ENCODE data around the gene TNFAIP2. TPM values are rescaled to one million over a fixed set of nuclear protein-coding genes. Genes with fewer than 3 reads are reported as not detected.

Gene TNFAIP2
- total and polyA plus RNA-seq, 2 experiments from 2014 or later = 9.9 to 14.1 TPM

DNA sequence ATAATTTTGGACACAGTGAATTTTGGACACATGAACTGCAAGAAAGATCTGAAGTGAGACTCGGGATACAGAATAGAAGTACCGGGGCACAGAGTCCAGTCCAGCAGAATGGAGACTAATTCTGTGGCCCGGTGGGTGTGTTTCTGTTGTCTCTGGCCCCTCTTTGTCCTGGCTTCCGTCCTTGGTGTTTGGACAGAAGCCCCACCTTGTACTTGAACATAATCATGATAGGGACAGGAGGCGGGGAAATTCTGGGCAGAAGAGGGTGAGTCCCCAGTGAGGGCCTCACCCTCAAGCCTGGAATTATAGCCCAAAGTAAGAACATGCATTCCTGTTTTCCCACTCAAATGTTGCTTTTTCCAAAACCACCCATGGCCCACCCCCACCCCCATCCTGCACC lies 39.9 kb downstream of the TNFAIP2 start:
- Histone ChIP-seq H4K20me1 (replicated peaks; ENCODE audit: insufficient read depth) (no peaks in the 10 kb centered on the region), H3K4me2 (no peak overlapping the region), H3K79me2 (replicated peaks; ENCODE audit: insufficient read depth) (no peaks in the 10 kb centered on the region), H3K27ac (ENCODE audit: low read depth) (no peak overlapping the region), H3K27me3 (ENCODE audit: insufficient read depth) (no peaks in the 10 kb centered on the region), H2AFZ (no peak overlapping the region), H3K4me3 (no peak overlapping the region), H3K9me2 (ENCODE audit: insufficient read depth) (no peaks in the 10 kb centered on the region), H3F3A (replicated peaks; ENCODE audit: low read depth) (no peaks in the 10 kb centered on the region), H3K36me3 (ENCODE audit: insufficient read depth) (no peaks in the 10 kb centered on the region; the same call in 1 of the 2 replicates), H3K4me1 (ENCODE audit: insufficient read depth) (no peaks in the 10 kb centered on the region)
- TF ChIP-seq JUNB (IDR thresholded peaks at IDR 0.05; ENCODE audit: unreplicated experiment) (no peak), ZNF114 (CRISPR knock-in tag; IDR thresholded peaks at IDR 0.05) (no peak), STAT1 (IDR thresholded peaks at IDR 0.05; ENCODE audit: unreplicated experiment) (no peak), EZH2phosphoT487 (IDR thresholded peaks at IDR 0.05; ENCODE audit: unreplicated experiment) (no peak)
- TF ChIP-seq, protein P1, sequence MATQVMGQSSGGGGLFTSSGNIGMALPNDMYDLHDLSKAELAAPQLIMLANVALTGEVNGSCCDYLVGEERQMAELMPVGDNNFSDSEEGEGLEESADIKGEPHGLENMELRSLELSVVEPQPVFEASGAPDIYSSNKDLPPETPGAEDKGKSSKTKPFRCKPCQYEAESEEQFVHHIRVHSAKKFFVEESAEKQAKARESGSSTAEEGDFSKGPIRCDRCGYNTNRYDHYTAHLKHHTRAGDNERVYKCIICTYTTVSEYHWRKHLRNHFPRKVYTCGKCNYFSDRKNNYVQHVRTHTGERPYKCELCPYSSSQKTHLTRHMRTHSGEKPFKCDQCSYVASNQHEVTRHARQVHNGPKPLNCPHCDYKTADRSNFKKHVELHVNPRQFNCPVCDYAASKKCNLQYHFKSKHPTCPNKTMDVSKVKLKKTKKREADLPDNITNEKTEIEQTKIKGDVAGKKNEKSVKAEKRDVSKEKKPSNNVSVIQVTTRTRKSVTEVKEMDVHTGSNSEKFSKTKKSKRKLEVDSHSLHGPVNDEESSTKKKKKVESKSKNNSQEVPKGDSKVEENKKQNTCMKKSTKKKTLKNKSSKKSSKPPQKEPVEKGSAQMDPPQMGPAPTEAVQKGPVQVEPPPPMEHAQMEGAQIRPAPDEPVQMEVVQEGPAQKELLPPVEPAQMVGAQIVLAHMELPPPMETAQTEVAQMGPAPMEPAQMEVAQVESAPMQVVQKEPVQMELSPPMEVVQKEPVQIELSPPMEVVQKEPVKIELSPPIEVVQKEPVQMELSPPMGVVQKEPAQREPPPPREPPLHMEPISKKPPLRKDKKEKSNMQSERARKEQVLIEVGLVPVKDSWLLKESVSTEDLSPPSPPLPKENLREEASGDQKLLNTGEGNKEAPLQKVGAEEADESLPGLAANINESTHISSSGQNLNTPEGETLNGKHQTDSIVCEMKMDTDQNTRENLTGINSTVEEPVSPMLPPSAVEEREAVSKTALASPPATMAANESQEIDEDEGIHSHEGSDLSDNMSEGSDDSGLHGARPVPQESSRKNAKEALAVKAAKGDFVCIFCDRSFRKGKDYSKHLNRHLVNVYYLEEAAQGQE (IDR thresholded peaks at IDR 0.05; ENCODE audit: unreplicated experiment) = no peak
- H3K4me3 Mint-ChIP-seq = no peak overlapping the region
- no peak overlapping the region for H3K27ac Mint-ChIP-seq
- ATAC-seq (no peak), DNase-seq (ENCODE audit: low spot score) (no peak)
- H3K9me3 Mint-ChIP-seq = peaks cover 59% of the 10 kb centered on the region
- peaks cover 10% of the 10 kb centered on the region for H3K27me3 Mint-ChIP-seq (ENCODE audit: insufficient read depth, low read depth, poor library complexity)
- peaks cover 20% of the 10 kb centered on the region for H3K36me3 Mint-ChIP-seq (ENCODE audit: low read depth)
- no peaks in the 10 kb centered on the region; the same call in 2 of the 3 replicates for H3K4me1 Mint-ChIP-seq

DNA sequence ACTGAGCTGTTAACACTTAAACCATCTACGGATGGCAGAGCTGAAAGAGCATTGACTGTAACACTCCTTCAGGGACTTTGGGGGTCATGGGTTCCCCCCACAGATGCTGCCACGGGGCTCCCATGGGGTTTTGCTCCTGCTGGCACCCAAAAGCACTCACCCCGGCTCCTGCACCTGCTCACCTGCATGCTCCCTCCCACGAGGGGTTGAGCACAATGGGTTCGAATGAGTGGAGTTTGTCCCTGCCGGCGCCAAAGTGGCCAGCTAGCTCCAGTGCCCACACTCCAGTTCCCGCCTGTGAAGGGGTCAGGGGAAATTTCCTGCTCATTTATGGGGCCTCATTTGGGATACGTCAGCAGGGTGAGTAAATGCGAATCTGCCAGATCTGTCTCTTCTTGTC lies 40.7 kb downstream of the TNFAIP2 start:
- Histone ChIP-seq H3K27ac (ENCODE audit: low read depth) (no peak overlapping the region), H3K36me3 (ENCODE audit: insufficient read depth) (no peaks in the 10 kb centered on the region; the same call in 1 of the 2 replicates), H4K20me1 (replicated peaks; ENCODE audit: insufficient read depth) (no peaks in the 10 kb centered on the region), H3F3A (replicated peaks; ENCODE audit: low read depth) (no peaks in the 10 kb centered on the region), H3K9me2 (ENCODE audit: insufficient read depth) (no peaks in the 10 kb centered on the region), H2AFZ (no peak overlapping the region), H3K79me2 (replicated peaks; ENCODE audit: insufficient read depth) (no peaks in the 10 kb centered on the region), H3K4me1 (ENCODE audit: insufficient read depth) (no peaks in the 10 kb centered on the region), H3K27me3 (ENCODE audit: insufficient read depth) (no peaks in the 10 kb centered on the region), H3K4me2 (no peak overlapping the region), H3K4me3 (no peak overlapping the region)
- Mint-ChIP-seq H3K9me3 (peaks cover 67% of the 10 kb centered on the region), H3K36me3 (ENCODE audit: low read depth) (peaks cover 26% of the 10 kb centered on the region), H3K27me3 (ENCODE audit: insufficient read depth, low read depth, poor library complexity) (peaks cover 10% of the 10 kb centered on the region), H3K4me1 (no peaks in the 10 kb centered on the region; the same call in 2 of the 3 replicates), H3K27ac (no peak overlapping the region), H3K4me3 (no peak overlapping the region)
- DNase-seq (ENCODE audit: low spot score) = no peak
- no peak for ATAC-seq
- TF ChIP-seq POLR2AphosphoS5 (IDR thresholded peaks at IDR 0.05; ENCODE audit: low read depth) (no peak), ZNF331 (CRISPR knock-in tag; IDR thresholded peaks at IDR 0.05; ENCODE audit: low read depth) (no peak), STAT1 (IDR thresholded peaks at IDR 0.05; ENCODE audit: unreplicated experiment) (no peak), NANOG (IDR thresholded peaks at IDR 0.05; ENCODE audit: borderline replicate concordance) (no peak), JUNB (IDR thresholded peaks at IDR 0.05; ENCODE audit: unreplicated experiment) (no peak)
- TF ChIP-seq, protein P1 (IDR thresholded peaks at IDR 0.05; ENCODE audit: unreplicated experiment) = no peak
- TF ChIP-seq, protein P2, sequence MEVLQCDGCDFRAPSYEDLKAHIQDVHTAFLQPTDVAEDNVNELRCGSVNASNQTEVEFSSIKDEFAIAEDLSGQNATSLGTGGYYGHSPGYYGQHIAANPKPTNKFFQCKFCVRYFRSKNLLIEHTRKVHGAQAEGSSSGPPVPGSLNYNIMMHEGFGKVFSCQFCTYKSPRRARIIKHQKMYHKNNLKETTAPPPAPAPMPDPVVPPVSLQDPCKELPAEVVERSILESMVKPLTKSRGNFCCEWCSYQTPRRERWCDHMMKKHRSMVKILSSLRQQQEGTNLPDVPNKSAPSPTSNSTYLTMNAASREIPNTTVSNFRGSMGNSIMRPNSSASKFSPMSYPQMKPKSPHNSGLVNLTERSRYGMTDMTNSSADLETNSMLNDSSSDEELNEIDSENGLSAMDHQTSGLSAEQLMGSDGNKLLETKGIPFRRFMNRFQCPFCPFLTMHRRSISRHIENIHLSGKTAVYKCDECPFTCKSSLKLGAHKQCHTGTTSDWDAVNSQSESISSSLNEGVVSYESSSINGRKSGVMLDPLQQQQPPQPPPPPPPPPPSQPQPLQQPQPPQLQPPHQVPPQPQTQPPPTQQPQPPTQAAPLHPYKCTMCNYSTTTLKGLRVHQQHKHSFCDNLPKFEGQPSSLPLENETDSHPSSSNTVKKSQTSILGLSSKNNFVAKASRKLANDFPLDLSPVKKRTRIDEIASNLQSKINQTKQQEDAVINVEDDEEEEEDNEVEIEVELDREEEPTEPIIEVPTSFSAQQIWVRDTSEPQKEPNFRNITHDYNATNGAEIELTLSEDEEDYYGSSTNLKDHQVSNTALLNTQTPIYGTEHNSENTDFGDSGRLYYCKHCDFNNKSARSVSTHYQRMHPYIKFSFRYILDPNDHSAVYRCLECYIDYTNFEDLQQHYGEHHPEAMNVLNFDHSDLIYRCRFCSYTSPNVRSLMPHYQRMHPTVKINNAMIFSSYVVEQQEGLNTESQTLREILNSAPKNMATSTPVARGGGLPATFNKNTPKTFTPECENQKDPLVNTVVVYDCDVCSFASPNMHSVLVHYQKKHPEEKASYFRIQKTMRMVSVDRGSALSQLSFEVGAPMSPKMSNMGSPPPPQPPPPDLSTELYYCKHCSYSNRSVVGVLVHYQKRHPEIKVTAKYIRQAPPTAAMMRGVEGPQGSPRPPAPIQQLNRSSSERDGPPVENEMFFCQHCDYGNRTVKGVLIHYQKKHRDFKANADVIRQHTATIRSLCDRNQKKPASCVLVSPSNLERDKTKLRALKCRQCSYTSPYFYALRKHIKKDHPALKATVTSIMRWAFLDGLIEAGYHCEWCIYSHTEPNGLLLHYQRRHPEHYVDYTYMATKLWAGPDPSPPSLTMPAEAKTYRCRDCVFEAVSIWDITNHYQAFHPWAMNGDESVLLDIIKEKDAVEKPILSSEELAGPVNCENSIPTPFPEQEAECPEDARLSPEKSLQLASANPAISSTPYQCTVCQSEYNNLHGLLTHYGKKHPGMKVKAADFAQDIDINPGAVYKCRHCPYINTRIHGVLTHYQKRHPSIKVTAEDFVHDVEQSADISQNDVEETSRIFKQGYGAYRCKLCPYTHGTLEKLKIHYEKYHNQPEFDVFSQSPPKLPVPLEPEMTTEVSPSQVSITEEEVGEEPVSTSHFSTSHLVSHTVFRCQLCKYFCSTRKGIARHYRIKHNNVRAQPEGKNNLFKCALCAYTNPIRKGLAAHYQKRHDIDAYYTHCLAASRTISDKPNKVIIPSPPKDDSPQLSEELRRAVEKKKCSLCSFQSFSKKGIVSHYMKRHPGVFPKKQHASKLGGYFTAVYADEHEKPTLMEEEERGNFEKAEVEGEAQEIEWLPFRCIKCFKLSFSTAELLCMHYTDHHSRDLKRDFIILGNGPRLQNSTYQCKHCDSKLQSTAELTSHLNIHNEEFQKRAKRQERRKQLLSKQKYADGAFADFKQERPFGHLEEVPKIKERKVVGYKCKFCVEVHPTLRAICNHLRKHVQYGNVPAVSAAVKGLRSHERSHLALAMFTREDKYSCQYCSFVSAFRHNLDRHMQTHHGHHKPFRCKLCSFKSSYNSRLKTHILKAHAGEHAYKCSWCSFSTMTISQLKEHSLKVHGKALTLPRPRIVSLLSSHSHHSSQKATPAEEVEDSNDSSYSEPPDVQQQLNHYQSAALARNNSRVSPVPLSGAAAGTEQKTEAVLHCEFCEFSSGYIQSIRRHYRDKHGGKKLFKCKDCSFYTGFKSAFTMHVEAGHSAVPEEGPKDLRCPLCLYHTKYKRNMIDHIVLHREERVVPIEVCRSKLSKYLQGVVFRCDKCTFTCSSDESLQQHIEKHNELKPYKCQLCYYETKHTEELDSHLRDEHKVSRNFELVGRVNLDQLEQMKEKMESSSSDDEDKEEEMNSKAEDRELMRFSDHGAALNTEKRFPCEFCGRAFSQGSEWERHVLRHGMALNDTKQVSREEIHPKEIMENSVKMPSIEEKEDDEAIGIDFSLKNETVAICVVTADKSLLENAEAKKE (CRISPR knock-in tag; IDR thresholded peaks at IDR 0.05) = no peak

All from GM23338 (cell line).